AG04450 (cell line): ENCODE measurements around the gene MYG1. TPM values are rescaled to one million over a fixed set of nuclear protein-coding genes. Genes with fewer than 3 reads are reported as not detected.

Source experiments
- CTCF ChIA-PET: fragments of 300-600, 350-600 bp; formaldehyde crosslinking; extraction: SDS; loops from one replicate; lab custom pipeline; 2022; ENCODE audit warnings: antibody characterized with exemption, inconsistent platforms; lab: Charles Lee
- POLR2A ChIA-PET: fragments of 350-600 bp; formaldehyde crosslinking; extraction: SDS; loops from one replicate; lab custom pipeline; 2021; ENCODE audit warnings: antibody characterized with exemption, inconsistent platforms; lab: Yijun Ruan, JAX
- DNase-seq: peaks from one replicate; pipeline ENCODE4 v3.0.0-alpha.2; 2011; ENCODE audit warnings: low read depth, low spot score
- H3K27ac ChIP-seq: one replicate; pipeline ENCODE4 v1.5.1; 2012; ENCODE audit warnings: low read depth, low read length, control low read depth
- H3K27me3 ChIP-seq: one replicate; pipeline ENCODE4 v1.6.0; 2012; ENCODE audit warnings: low read length; ENCODE audit not compliant: control insufficient read depth, insufficient read depth
- H3K4me3 ChIP-seq: 2 replicates; pipeline ENCODE4 v1.5.1; 2011; ENCODE audit warnings: mild to moderate bottlenecking, low read depth, low read length, control low read depth
- H3K9me3 ChIP-seq: 2 replicates; pipeline ENCODE4 v1.5.1; 2012; ENCODE audit warnings: low read length; ENCODE audit not compliant: control insufficient read depth, insufficient read depth
- CTCF ChIP-seq: IDR thresholded peaks from 2 replicates; pipeline ENCODE4 v1.5.1; 2011; ENCODE audit warnings: low read depth, low read length, control low read depth, inconsistent platforms
- polyA plus RNA-seq: library from polyadenylated mRNA; depleted of rRNA; stranded (reverse); fragments of >200 nt; gene quantifications from 2 replicates; pipeline ENCODE4 v1.2.3, GENCODE V29; 2011

The MYG1 gene
- polyA plus RNA-seq, 1 experiment, result 47.8 TPM

GRCh38 chr12:53340398-53340797 is 40.9 kb downstream of the MYG1 start:
- H3K4me3 ChIP-seq, result no peak overlapping the region
- no peak for DNase-seq
- H3K9me3 ChIP-seq, result no peaks in the 10 kb centered on the region
- no peak for TF ChIP-seq CTCF
- peaks cover 44% of the 10 kb centered on the region for H3K27me3 ChIP-seq
- ChIA-PET POLR2A (interaction anchor here (1.0 kb wide), 1 partner anchor 47 kb away, joined by 3 read pairs; no protein-coding TSS in a partner anchor), CTCF (interaction anchor here (1.0 kb wide), 1 partner anchor 19 kb away, joined by 4 read pairs; the partner anchor contains the start of gene AAAS)
- no peak overlapping the region for H3K27ac ChIP-seq

DNA sequence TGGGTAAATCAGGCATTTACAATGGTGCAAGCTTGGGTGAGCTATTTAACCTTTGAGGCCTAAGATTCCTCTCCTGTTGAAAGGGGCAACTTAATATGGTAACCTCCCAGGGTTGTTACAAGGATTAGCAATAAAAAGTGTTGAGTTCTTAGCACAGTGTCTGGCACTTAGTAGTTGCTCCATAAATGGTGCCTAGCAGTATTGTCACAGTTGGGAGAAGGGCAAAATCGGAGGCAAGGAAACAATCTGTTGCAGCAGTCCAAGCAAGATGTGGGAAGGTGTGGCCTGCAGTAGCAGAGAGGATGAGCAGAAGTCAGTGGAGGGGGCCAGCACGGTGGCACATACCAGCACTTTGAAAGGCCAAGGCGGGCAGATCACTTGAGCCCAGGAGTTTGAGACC is 44.0 kb downstream of the MYG1 start:
- DNase-seq, result no peak
- POLR2A ChIA-PET, result no interaction called here
- Histone ChIP-seq H3K9me3 (no peaks in the 10 kb centered on the region), H3K27me3 (peaks cover 14% of the 10 kb centered on the region), H3K4me3 (no peak overlapping the region), H3K27ac (no peak overlapping the region)
- CTCF ChIA-PET, result interaction anchor here (0.7 to 4.2 kb wide), 4 partner anchors 9 to 22 kb away, joined by 3 to 84 read pairs (median 4); partner anchors contain the start of gene AAAS
- no peak for TF ChIP-seq CTCF

DNA sequence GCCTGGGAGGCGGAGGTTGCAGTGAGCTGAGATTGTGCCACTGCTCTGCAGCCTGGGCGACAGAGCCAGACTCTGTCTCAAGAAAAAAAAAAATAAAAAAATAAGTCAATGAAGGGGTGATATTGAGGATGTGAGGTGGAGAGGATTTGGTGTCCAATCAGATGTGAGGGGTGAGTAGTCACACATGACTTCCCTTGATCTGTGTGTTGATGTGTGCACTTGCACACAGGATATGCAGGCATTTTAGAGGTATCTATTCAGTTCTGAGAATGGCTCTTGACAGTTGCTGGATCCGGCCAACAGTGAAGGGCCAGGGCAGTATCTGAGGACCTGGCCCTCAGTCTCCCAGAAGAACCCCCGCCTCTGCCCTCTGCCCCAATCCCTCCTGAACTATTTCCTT is 44.5 kb downstream of the MYG1 start:
- peaks cover 9% of the 10 kb centered on the region for H3K27me3 ChIP-seq
- H3K4me3 ChIP-seq, result no peak overlapping the region
- CTCF ChIA-PET, result interaction anchor here (0.7 to 4.2 kb wide), 8 partner anchors 8 to 184 kb away, joined by 3 to 84 read pairs (median 7); partner anchors contain the start of genes AAAS and SP7
- no peak for TF ChIP-seq CTCF
- H3K27ac ChIP-seq, result no peak overlapping the region
- H3K9me3 ChIP-seq, result no peaks in the 10 kb centered on the region
- POLR2A ChIA-PET, result interaction anchor here (1.2 to 2.2 kb wide), 4 partner anchors 8 to 123 kb away, joined by 3 to 17 read pairs (median 5); partner anchors contain the start of genes SP1 and SP7
- DNase-seq, result no peak

DNA sequence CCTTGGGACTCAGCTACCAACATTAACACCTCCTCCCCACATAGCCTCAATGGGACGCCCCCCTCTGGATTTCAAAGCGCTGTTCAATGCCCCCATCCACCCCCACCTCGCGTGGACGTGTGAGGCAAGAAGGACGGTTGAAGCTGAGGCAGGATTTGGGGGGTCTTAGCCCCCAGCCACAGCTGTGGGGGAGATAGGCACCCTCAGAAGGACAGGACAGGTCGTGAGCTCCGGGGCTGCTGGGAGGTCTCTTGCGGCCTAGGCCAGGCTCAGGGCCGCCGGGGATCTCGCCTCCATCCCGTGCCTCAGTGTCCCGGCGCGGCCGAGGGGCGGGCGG is 45.0 kb downstream of the MYG1 start:
- Histone ChIP-seq H3K9me3 (no peaks in the 10 kb centered on the region), H3K27ac (no peak overlapping the region), H3K27me3 (peaks cover 8% of the 10 kb centered on the region), H3K4me3 (peak overlapping the region; percentile 76)
- CTCF ChIA-PET, result interaction anchor here (0.7 to 4.2 kb wide), 43 partner anchors 9 to 278 kb away, joined by 3 to 84 read pairs (median 6); partner anchors contain the start of genes AAAS, CSAD, PRR13 and SP1
- POLR2A ChIA-PET, result interaction anchor here (0.8 to 2.2 kb wide), 17 partner anchors 9 to 156 kb away, joined by 3 to 25 read pairs (median 4); partner anchors contain the start of genes AAAS, PFDN5, SP1 and SP7
- TF ChIP-seq CTCF, result no peak
- no peak for DNase-seq

- TF ChIP-seq CTCF, result peak; percentile 88
- H3K27ac ChIP-seq, result peak overlapping the region; percentile 11
- POLR2A ChIA-PET, result interaction anchor here (0.6 to 2.2 kb wide), 23 partner anchors 9 to 847 kb away, joined by 3 to 25 read pairs (median 3); partner anchors contain the start of genes AAAS, PFDN5, SP1 and SP7
- H3K9me3 ChIP-seq, result no peaks in the 10 kb centered on the region
- CTCF ChIA-PET, result interaction anchor here (0.6 to 4.2 kb wide), 55 partner anchors 10 to 439 kb away, joined by 3 to 84 read pairs (median 5); partner anchors contain the start of genes AAAS, CSAD, MYG1 and PRR13
- peaks cover 8% of the 10 kb centered on the region for H3K27me3 ChIP-seq
- peak; percentile 33 for DNase-seq
- H3K4me3 ChIP-seq, result peak overlapping the region; percentile 76
Measured at GRCh38 chr12:53344824-53345485, 45.5 kb downstream of the MYG1 start.
